ENCODE data around the gene C17orf113. TPM values are rescaled to one million over a fixed set of nuclear protein-coding genes. Genes with fewer than 3 reads are reported as not detected.

The C17orf113 gene
- total RNA-seq, 6 donors from 2014 or later, result 1.1 to 5.2 (median 2.3) TPM

- no peaks in the 10 kb centered on the region for H3K36me3 ChIP-seq
- no peak overlapping the region for H3K4me3 ChIP-seq
- no peak for DNase-seq
- ATAC-seq (ENCODE audit: low FRiP score in 2 of 2), result no peak
- no peak overlapping the region for H3K27ac ChIP-seq
- no peak for TF ChIP-seq CTCF (IDR thresholded peaks at IDR 0.05)
- no peak for TF ChIP-seq EP300 (IDR thresholded peaks at IDR 0.05)
- no peak for TF ChIP-seq POLR2AphosphoS5 (IDR thresholded peaks at IDR 0.05)
- TF ChIP-seq POLR2A (IDR thresholded peaks at IDR 0.05), result no peak
- no peaks in the 10 kb centered on the region for H3K4me1 ChIP-seq
- no peaks in the 10 kb centered on the region for H3K9me3 ChIP-seq
- 38 to 54% methylated on average over 5 to 6 of the region's 6 CpGs for WGBS, 2 donors
- no peaks in the 10 kb centered on the region for H3K27me3 ChIP-seq
Measured at GRCh38 chr17:42034059-42034458, 16.3 kb downstream of the C17orf113 start.

- no peaks in the 10 kb centered on the region for H3K9me3 ChIP-seq
- TF ChIP-seq CTCF (IDR thresholded peaks at IDR 0.05) (no peak), POLR2A (IDR thresholded peaks at IDR 0.05) (no peak), POLR2AphosphoS5 (IDR thresholded peaks at IDR 0.05) (no peak), EP300 (IDR thresholded peaks at IDR 0.05) (no peak)
- H3K4me1 ChIP-seq, result no peaks in the 10 kb centered on the region
- WGBS, 2 donors, result 66 to 69% methylated on average over 3 to 6 of the region's 6 CpGs
- H3K27ac ChIP-seq, result no peak overlapping the region
- H3K36me3 ChIP-seq, result no peaks in the 10 kb centered on the region
- no peak overlapping the region for H3K4me3 ChIP-seq
- no peak for DNase-seq
- no peaks in the 10 kb centered on the region for H3K27me3 ChIP-seq
- peak in 1 of 2 donors; percentile 12 for ATAC-seq (ENCODE audit: low FRiP score in 2 of 2)
Measured at GRCh38 chr17:42031584-42031983, 18.8 kb downstream of the C17orf113 start.

- WGBS, 2 donors, result 75 to 100% methylated on average over 1 to 7 of the region's 7 CpGs
- H3K4me1 ChIP-seq, result peaks cover 17 to 20% (median 18%) of the 10 kb centered on the region in 4 donors
Measured at GRCh38 chr17:42028791-42029127, 21.6 kb downstream of the C17orf113 start.

GRCh38 chr17:42027961-42028790 is 22.2 kb downstream of the C17orf113 start:
- peaks cover 18 to 26% (median 23%) of the 10 kb centered on the region in 4 donors for H3K4me1 ChIP-seq
- no peak overlapping the region for H3K4me3 ChIP-seq
- peaks cover 0 to 12% (median 10%) of the 10 kb centered on the region in 4 donors for H3K36me3 ChIP-seq
- H3K9me3 ChIP-seq, result no peaks in the 10 kb centered on the region
- DNase-seq, result peak in 1 of 2 donors; percentile 77
- no peak for ATAC-seq (ENCODE audit: low FRiP score in 2 of 2)
- WGBS, 2 donors, result 56 to 65% methylated on average over 11 to 19 of the region's 19 CpGs
- H3K27ac ChIP-seq, result no peak overlapping the region
- TF ChIP-seq EP300 (IDR thresholded peaks at IDR 0.05), result no peak
- TF ChIP-seq POLR2A (IDR thresholded peaks at IDR 0.05), result no peak
- no peak for TF ChIP-seq POLR2AphosphoS5 (IDR thresholded peaks at IDR 0.05)
- no peak for TF ChIP-seq CTCF (IDR thresholded peaks at IDR 0.05)
- H3K27me3 ChIP-seq, result no peaks in the 10 kb centered on the region

More at GRCh38 chr17:42028791-42029127, 21.6 kb downstream of the C17orf113 start:
- Histone ChIP-seq H3K9me3 (no peaks in the 10 kb centered on the region), H3K4me3 (no peak overlapping the region), H3K27ac (no peak overlapping the region), H3K36me3 (peaks cover 0 to 6% (median 5%) of the 10 kb centered on the region in 4 donors), H3K27me3 (no peaks in the 10 kb centered on the region)
- DNase-seq, result no peak
- TF ChIP-seq POLR2AphosphoS5 (IDR thresholded peaks at IDR 0.05) (no peak), CTCF (IDR thresholded peaks at IDR 0.05) (no peak), POLR2A (IDR thresholded peaks at IDR 0.05) (no peak), EP300 (IDR thresholded peaks at IDR 0.05) (no peak)
- no peak for ATAC-seq (ENCODE audit: low FRiP score in 2 of 2)

GRCh38 chr17:42027590-42027889 is 22.9 kb downstream of the C17orf113 start:
- no peak for DNase-seq
- TF ChIP-seq CTCF (IDR thresholded peaks at IDR 0.05) (no peak), EP300 (IDR thresholded peaks at IDR 0.05) (no peak), POLR2AphosphoS5 (IDR thresholded peaks at IDR 0.05) (no peak), POLR2A (IDR thresholded peaks at IDR 0.05) (no peak)
- H3K4me1 ChIP-seq, result peaks cover 18 to 27% (median 25%) of the 10 kb centered on the region in 4 donors
- H3K4me3 ChIP-seq, result no peak overlapping the region
- H3K27me3 ChIP-seq, result no peaks in the 10 kb centered on the region
- ATAC-seq (ENCODE audit: low FRiP score in 2 of 2), result no peak
- no peak overlapping the region for H3K27ac ChIP-seq
- no peaks in the 10 kb centered on the region for H3K9me3 ChIP-seq
- WGBS, 2 donors, result 73 to 83% methylated on average over 3 to 5 of the region's 5 CpGs
- H3K36me3 ChIP-seq, result peaks cover 0 to 18% (median 17%) of the 10 kb centered on the region in 4 donors
